Hematopoietic multipotent progenitor cell treated with erythropoietin and hydrocortisone succinate and interleukin-3 and kit ligand, for 4 days (in vitro differentiated cells): ENCODE results near the gene HMOX2.

Source experiments
- DNase-seq: peaks from one replicate; pipeline ENCODE4 v3.0.0-alpha.2; 2015

Gene HMOX2

GRCh38 chr16:4505356-4506147, 29.4 kb downstream of the HMOX2 start:
- DNase-seq, result peak; percentile 88

- peak; percentile 92 for DNase-seq
Measured at GRCh38 chr16:4506450-4506849, 30.3 kb downstream of the HMOX2 start.

- DNase-seq, result no peak
Measured at GRCh38 chr16:4507588-4508345, 31.6 kb downstream of the HMOX2 start.

GRCh38 chr16:4508806-4509205, 32.6 kb downstream of the HMOX2 start:
- no peak for DNase-seq

- no peak for DNase-seq
Measured at GRCh38 chr16:4509420-4509819, 33.2 kb downstream of the HMOX2 start.

- DNase-seq, result no peak
Measured at GRCh38 chr16:4510131-4510530, 33.9 kb downstream of the HMOX2 start.

- DNase-seq, result no peak
Measured at GRCh38 chr16:4510747-4511426, 34.7 kb downstream of the HMOX2 start.

GRCh38 chr16:4511441-4512082, 35.4 kb downstream of the HMOX2 start:
- peak; percentile 80 for DNase-seq

- DNase-seq, result no peak
Measured at GRCh38 chr16:4512473-4512872, 36.3 kb downstream of the HMOX2 start.

GRCh38 chr16:4513086-4513860, 37.1 kb downstream of the HMOX2 start:
- peak; percentile 69 for DNase-seq

- no peak for DNase-seq
Measured at GRCh38 chr16:4513881-4514280, 37.7 kb downstream of the HMOX2 start.

- DNase-seq, result peak; percentile 47
Measured at GRCh38 chr16:4514606-4515005, 38.4 kb downstream of the HMOX2 start.

GRCh38 chr16:4515611-4516233, 39.5 kb downstream of the HMOX2 start:
- DNase-seq, result peak; percentile 86

- DNase-seq, result peak; percentile 62
Measured at GRCh38 chr16:4517812-4518680, 41.8 kb downstream of the HMOX2 start.

- peak; percentile 45 for DNase-seq
Measured at GRCh38 chr16:4519274-4520058, 43.3 kb downstream of the HMOX2 start.

- no peak for DNase-seq
Measured at GRCh38 chr16:4520913-4521312, 44.7 kb downstream of the HMOX2 start.

- no peak for DNase-seq
Measured at GRCh38 chr16:4522051-4522581, 45.9 kb downstream of the HMOX2 start.

GRCh38 chr16:4523686-4524085, 47.5 kb downstream of the HMOX2 start:
- no peak for DNase-seq

- no peak for DNase-seq
Measured at GRCh38 chr16:4524571-4524970, 48.4 kb downstream of the HMOX2 start.

GRCh38 chr16:4525069-4525468, 48.9 kb downstream of the HMOX2 start:
- DNase-seq, result no peak
